ENCODE data around the gene ELK4. TPM values are rescaled to one million over a fixed set of nuclear protein-coding genes. Genes with fewer than 3 reads are reported as not detected.

The ELK4 gene
- total and polyA plus RNA-seq, 2 donors (not counting 3 experiments of a cell fraction or from before 2014, with no cell fraction given), result 8.7 to 107 TPM

DNA sequence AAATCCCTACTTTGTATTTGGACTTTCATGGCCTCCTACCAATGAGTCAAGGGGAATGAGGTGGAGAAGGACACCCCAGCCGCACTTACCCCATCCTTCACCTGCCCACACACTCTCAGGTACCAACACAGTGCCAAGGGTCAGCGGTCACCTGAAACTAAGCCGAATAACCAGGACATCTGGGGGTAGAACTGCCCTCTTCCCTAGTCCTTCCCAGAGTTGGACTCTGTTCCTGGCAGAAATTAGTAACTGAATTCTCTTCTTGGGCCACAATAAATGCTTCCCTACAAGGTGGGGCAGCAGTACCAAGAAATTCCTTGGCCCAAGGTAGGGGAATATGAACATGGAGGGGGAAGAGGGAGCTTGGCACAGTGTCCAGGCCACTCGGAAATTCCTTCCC is 41.2 kb upstream of the ELK4 start:
- no peak overlapping the region for H3K4me2 ChIP-seq (ENCODE audit: insufficient read depth, low read length)
- H3K9me3 ChIP-seq (replicated peaks; ENCODE audit: control insufficient read depth, insufficient read depth, low read length), result no peaks in the 10 kb centered on the region
- peaks cover 15% of the 10 kb centered on the region for H3K4me1 ChIP-seq (ENCODE audit: control insufficient read depth, extremely low read depth, insufficient read depth, low read length)
- no peak overlapping the region for H3K27ac ChIP-seq (ENCODE audit: insufficient read depth, low read depth, low read length)
- BruUV-seq (replicated peaks), result no TSS peak
- H2AFZ ChIP-seq (ENCODE audit: low read depth, low read length), result no peak overlapping the region
- dilution Hi-C loops (cut with MboI; ENCODE audit: extremely low pct_ligation_motif_present, low sequenced_read_pairs) (no loop called here), intact Hi-C loops (cut with micrococcal nuclease) (no loop called here)
- no peak overlapping the region for H3K4me3 ChIP-seq (replicated peaks in 1 of 3; ENCODE audit: insufficient read depth in 1 of 3, low read depth in 1 of 3, low read length in 3 of 3)
- H3K9me1 ChIP-seq (replicated peaks; ENCODE audit: control insufficient read depth, extremely low read depth, insufficient read depth, low read length), result no peaks in the 10 kb centered on the region
- DNase-seq (ENCODE audit: low read depth, low spot score), result no peak
- no peak for TF ChIP-seq FOS (IDR thresholded peaks at IDR 0.05; ENCODE audit: borderline replicate concordance, insufficient read depth, low read length)
- H4K20me1 ChIP-seq (replicated peaks; ENCODE audit: control insufficient read depth, extremely low read depth, insufficient read depth, low read length), result no peaks in the 10 kb centered on the region
- CTCF ChIA-PET, result interaction anchor here (0.7 to 3.9 kb wide), 6 partner anchors 14 to 305 kb away, joined by 3 to 41 read pairs (median 5); no protein-coding TSS in a partner anchor
- H3K79me2 ChIP-seq (ENCODE audit: control insufficient read depth, insufficient read depth, low read length), result peaks cover 10% of the 10 kb centered on the region
- no peak overlapping the region for H3K9ac ChIP-seq (replicated peaks; ENCODE audit: extremely low read depth, insufficient read depth, low read length)
- no peak for FAIRE-seq
- no peaks in the 10 kb centered on the region for H3K27me3 ChIP-seq (ENCODE audit: control insufficient read depth in 2 of 2, insufficient read depth in 2 of 2, low read length in 2 of 2)
- no peaks in the 10 kb centered on the region for H3K36me3 ChIP-seq (ENCODE audit: control insufficient read depth in 2 of 2, extremely low read depth in 1 of 2, insufficient read depth in 2 of 2, low read length in 2 of 2)
- POLR2A ChIA-PET, result no interaction called here

DNA sequence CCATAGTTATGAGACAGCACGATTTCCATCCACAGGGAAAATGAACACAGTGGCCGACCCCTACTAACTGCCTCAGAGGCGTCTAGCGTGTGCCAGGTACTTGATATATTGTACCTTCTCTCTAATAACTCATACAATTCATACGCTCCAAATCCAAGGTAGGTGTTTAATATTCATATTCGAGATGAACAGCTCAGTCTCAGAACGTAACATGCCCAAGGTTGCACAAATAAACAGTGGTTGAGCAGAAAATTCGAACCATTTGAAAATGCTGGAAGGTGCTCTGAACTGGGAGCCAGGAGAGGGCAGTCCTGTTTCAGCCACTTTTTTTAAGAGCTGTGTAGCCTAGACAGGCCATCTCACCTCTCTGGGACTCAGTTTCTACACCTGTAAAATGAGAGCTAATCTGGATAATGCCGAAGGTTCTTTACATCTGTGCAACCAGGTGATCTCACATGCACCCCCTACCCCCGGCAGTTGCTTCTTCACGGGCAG is 40.6 kb upstream of the ELK4 start:
- Histone ChIP-seq H3K27ac (ENCODE audit: insufficient read depth, low read depth, low read length) (no peak overlapping the region), H3K9me3 (replicated peaks; ENCODE audit: control insufficient read depth, insufficient read depth, low read length) (no peaks in the 10 kb centered on the region), H3K9ac (replicated peaks; ENCODE audit: extremely low read depth, insufficient read depth, low read length) (no peak overlapping the region), H2AFZ (ENCODE audit: low read depth, low read length) (no peak overlapping the region), H3K4me2 (ENCODE audit: insufficient read depth, low read length) (no peak overlapping the region), H3K36me3 (ENCODE audit: control insufficient read depth in 2 of 2, extremely low read depth in 1 of 2, insufficient read depth in 2 of 2, low read length in 2 of 2) (no peaks in the 10 kb centered on the region), H3K4me3 (replicated peaks in 1 of 3; ENCODE audit: insufficient read depth in 1 of 3, low read depth in 1 of 3, low read length in 3 of 3) (no peak overlapping the region), H3K79me2 (ENCODE audit: control insufficient read depth, insufficient read depth, low read length) (peaks cover 10% of the 10 kb centered on the region), H3K27me3 (ENCODE audit: control insufficient read depth in 2 of 2, insufficient read depth in 2 of 2, low read length in 2 of 2) (no peaks in the 10 kb centered on the region), H4K20me1 (replicated peaks; ENCODE audit: control insufficient read depth, extremely low read depth, insufficient read depth, low read length) (no peaks in the 10 kb centered on the region), H3K9me1 (replicated peaks; ENCODE audit: control insufficient read depth, extremely low read depth, insufficient read depth, low read length) (no peaks in the 10 kb centered on the region), H3K4me1 (ENCODE audit: control insufficient read depth, extremely low read depth, insufficient read depth, low read length) (peaks cover 15% of the 10 kb centered on the region)
- intact Hi-C loops (cut with micrococcal nuclease), result no loop called here
- dilution Hi-C loops (cut with MboI; ENCODE audit: extremely low pct_ligation_motif_present, low sequenced_read_pairs), result no loop called here
- ChIA-PET CTCF (interaction anchor here (0.7 to 3.9 kb wide), 5 partner anchors 15 to 305 kb away, joined by 3 to 41 read pairs (median 4); no protein-coding TSS in a partner anchor), POLR2A (no interaction called here)
- BruUV-seq (replicated peaks), result no TSS peak
- DNase-seq (ENCODE audit: low read depth, low spot score) (no peak), FAIRE-seq (no peak)
- TF ChIP-seq FOS (IDR thresholded peaks at IDR 0.05; ENCODE audit: borderline replicate concordance, insufficient read depth, low read length) (no peak), EZH2 (IDR thresholded peaks at IDR 0.05; ENCODE audit: borderline replicate concordance, low read depth, low read length, severe bottlenecking) (no peak), POLR2AphosphoS5 (IDR thresholded peaks at IDR 0.05; ENCODE audit: insufficient read depth, low read depth, low read length) (no peak), MYC (IDR thresholded peaks at IDR 0.05; ENCODE audit: low read depth, low read length) (no peak), GATA2 (IDR thresholded peaks at IDR 0.05; ENCODE audit: insufficient read depth, insufficient read length, low read depth, low read length) (no peak), POLR2A (IDR thresholded peaks at IDR 0.05; ENCODE audit: low read depth, low read length) (no peak), JUN (IDR thresholded peaks at IDR 0.05; ENCODE audit: borderline replicate concordance, insufficient read depth, insufficient read length, low read depth) (no peak)
- TF ChIP-seq, protein P1, sequence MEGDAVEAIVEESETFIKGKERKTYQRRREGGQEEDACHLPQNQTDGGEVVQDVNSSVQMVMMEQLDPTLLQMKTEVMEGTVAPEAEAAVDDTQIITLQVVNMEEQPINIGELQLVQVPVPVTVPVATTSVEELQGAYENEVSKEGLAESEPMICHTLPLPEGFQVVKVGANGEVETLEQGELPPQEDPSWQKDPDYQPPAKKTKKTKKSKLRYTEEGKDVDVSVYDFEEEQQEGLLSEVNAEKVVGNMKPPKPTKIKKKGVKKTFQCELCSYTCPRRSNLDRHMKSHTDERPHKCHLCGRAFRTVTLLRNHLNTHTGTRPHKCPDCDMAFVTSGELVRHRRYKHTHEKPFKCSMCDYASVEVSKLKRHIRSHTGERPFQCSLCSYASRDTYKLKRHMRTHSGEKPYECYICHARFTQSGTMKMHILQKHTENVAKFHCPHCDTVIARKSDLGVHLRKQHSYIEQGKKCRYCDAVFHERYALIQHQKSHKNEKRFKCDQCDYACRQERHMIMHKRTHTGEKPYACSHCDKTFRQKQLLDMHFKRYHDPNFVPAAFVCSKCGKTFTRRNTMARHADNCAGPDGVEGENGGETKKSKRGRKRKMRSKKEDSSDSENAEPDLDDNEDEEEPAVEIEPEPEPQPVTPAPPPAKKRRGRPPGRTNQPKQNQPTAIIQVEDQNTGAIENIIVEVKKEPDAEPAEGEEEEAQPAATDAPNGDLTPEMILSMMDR (IDR thresholded peaks at IDR 0.05; ENCODE audit: extremely low read depth in 1 of 2, insufficient read depth in 1 of 2, low read depth in 1 of 2, low read length in 2 of 2), result no peak
- TF ChIP-seq, protein P2, sequence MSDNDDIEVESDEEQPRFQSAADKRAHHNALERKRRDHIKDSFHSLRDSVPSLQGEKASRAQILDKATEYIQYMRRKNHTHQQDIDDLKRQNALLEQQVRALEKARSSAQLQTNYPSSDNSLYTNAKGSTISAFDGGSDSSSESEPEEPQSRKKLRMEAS (IDR thresholded peaks at IDR 0.05; ENCODE audit: insufficient read depth, insufficient read length), result no peak
